ENCODE data around the gene TBC1D8.

Gene TBC1D8

DNA sequence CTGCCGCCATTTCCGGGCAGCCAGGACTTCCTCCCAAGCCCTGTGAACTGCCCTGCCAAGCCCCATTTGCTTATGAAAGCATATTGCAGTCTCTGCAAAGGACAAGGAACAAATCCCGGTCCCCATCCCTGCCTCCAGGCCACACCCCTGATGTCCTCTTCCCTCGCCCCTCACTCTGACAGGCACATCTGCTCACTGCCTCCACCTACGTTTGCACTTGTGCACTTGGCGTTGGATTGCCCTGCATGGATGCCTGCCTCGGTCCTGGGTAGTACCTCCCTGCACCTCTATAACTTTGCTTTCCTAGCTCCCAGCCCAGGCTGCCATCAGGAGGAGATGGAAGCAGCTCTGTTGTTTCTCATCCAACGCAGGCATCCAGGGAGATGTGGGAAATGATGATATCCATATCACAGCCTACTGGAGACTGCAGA lies 168.7 kb downstream of the TBC1D8 start:
- DNase-seq (ENCODE audit: low read depth in 2 of 2, low spot score in 1 of 2): no peak

GRCh38 chr2:100981011-100981410 lies 170.2 kb downstream of the TBC1D8 start:
- DNase-seq (ENCODE audit: low read depth in 2 of 2, low spot score in 1 of 2): no peak

DNA sequence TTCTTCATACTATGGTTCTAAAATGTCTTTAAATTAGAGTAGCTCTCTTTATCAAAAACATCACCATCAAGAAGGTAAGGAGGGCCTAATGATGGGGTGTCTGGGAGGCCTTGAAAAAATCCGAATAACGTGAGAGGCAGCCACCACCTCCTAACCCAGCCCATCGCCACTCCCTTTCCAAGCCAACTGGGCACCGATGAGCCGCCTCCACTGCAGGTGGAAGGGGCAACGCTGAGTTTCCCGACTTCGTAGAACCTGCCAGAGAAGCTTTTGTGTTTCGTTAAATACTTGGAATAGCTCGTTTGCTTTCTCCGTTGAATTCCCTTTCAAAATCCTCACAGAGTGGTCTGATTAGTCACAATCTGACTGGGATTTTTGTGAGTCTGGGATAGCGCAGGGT lies 171.1 kb downstream of the TBC1D8 start:
- no peak for DNase-seq (ENCODE audit: low read depth in 2 of 2, low spot score in 1 of 2)

DNA sequence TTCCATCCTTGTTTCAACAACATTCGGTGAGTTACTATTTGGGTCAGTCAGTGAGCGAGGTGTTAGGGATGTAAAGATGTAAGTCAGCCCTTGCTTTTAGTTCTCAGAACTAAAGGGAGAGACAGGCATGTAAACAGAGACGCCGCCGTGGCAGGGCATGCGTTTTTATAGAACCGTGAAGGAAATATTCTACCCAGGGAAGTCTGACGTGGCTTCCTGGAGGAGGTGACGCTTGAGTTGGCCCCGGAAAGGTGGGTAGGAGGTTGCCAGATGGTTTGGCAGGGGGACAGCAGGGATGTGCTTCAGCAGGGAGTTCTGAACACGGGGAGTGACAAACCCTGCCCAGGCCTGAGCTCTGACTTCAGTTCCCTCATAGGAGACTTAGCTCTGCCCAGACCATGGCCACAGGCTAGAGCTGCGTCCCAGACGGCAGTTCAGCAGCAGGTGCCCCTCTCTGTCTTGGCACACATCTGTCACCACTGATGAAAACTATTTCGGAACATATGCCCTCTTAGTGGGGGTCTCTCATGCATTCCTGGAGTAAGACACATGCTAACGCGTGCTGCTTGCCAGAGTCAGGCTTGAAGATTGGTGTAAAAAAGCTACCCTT lies 172.5 kb downstream of the TBC1D8 start:
- no peak for DNase-seq (ENCODE audit: low read depth in 2 of 2, low spot score in 1 of 2)

DNA sequence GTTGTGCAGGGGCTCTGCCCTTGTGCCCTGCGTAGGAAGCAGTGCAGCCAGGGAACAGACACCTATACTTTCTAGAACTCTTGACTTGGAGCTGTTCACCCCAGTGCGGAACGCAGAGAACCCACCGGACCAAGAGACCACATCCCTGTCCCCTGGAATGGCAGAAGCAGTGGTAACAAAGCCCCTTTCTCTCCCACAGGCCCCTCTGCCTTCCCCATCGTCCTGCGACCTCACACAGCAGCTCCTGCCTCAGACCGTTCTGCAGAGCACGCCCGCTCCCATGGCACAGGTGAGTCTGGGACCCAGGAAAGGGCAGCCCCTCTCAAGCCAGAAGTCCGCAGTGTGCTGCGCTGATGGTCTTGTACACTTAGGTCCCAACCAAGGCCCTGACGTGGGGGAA lies 173.7 kb downstream of the TBC1D8 start:
- DNase-seq (ENCODE audit: low read depth in 2 of 2, low spot score in 1 of 2): no peak

GRCh38 chr2:100976645-100977391 lies 174.4 kb downstream of the TBC1D8 start:
- DNase-seq (ENCODE audit: low read depth in 2 of 2, low spot score in 1 of 2): no peak

DNA sequence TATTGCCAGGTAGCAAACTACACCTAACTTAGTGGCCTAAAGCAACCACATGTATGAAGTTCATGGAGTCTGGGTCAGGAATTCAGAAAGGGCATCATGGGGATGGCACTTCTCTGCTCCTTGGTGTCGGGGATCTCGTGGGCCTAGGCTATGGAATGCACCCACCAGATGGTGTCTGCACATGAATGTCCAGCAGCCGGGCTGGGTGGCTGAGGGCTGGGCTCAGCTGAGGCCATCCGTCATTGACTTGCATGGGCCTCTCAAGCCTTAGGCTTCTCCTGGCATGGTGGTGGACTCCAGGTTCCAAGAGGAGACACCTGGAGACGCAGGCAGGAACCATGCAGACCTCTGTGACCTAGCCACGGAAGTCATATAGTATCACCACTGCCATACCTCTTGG lies 175.1 kb downstream of the TBC1D8 start:
- DNase-seq (ENCODE audit: low read depth in 2 of 2, low spot score in 1 of 2): no peak

- DNase-seq (ENCODE audit: low read depth in 2 of 2, low spot score in 1 of 2): no peak
Measured at GRCh38 chr2:100975521-100975785, 175.7 kb downstream of the TBC1D8 start.

DNA sequence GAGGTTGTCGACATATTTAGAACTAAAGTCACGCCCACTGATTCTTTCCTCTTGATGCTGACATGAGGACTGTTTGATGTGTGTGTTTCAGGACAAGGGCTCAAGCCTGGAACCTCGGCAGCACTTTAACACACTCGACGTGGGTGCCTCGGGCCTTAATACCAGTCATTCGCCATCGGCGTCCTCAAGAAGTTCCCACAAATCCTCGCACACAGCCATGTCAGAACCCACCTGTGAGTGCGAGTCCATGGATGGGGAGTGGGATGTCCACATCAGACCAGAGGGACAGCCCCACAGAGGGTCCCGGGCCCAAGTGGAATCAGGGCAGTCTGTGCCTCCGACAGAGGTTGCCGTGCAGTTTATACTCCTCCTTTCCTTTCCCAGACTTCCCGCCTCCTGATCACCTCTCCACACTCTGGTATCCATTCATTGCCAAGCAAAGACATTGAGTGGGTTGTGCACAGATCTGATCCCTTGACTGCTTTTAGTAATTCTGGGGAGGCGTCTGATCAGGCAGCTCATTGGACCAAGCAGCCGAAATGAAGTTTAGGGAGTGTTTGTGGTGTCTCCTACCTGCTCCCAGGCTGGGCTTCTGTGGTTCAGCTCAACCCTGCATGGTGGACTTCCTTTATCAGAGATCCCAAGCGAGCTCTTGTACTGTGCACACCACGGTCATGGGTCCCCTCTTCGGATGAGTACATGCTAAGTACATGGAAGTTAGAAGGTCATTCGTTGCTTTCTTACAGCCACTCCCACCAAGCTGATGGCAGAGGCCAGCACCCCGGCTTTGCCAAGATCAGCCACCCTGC lies 176.3 kb downstream of the TBC1D8 start:
- DNase-seq (ENCODE audit: low read depth in 2 of 2, low spot score in 1 of 2): no peak

DNA sequence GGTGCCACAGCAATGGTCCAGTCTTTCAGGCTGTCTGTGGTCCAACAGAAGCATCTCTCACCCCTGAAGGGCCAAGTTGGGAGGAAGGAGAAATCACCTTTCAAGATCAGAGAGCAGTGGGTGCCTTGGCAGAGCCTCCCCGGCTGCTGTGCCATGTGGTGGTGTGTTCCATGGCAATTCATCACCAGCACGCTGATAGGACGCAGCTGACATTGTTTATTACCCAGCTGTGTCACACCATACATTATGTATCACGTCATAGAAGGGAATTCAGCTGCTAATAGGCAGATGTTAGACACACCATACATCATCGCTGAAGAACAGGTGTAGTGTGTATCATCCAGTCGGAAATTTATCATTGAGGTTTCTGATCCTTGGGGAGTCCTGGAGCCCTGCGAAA lies 178.7 kb downstream of the TBC1D8 start:
- DNase-seq (ENCODE audit: low read depth in 2 of 2, low spot score in 1 of 2): no peak

- no peak for DNase-seq (ENCODE audit: low read depth in 2 of 2, low spot score in 1 of 2)
Measured at GRCh38 chr2:100971221-100971620, 180.0 kb downstream of the TBC1D8 start.

DNA sequence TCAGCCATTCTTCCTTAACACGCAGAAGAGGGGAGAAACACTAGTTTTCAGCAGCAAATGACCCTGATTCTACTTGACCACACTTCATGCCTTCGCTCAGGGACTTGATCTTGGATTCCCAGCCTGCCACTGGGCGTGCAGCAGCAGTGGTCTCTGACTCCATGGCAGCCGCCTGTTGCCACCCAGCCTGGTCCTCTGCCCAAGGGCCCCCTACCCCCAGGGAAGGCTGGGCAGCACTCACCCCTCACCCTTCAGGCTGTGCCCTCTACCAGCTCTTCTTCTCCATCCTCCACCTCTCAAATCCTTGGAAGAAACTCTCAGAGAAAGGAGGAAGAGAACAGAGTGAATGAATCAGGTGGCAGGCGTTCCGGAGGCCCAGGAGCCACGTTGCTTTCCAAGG lies 181.2 kb downstream of the TBC1D8 start:
- no peak for DNase-seq (ENCODE audit: low read depth in 2 of 2, low spot score in 1 of 2)

DNA sequence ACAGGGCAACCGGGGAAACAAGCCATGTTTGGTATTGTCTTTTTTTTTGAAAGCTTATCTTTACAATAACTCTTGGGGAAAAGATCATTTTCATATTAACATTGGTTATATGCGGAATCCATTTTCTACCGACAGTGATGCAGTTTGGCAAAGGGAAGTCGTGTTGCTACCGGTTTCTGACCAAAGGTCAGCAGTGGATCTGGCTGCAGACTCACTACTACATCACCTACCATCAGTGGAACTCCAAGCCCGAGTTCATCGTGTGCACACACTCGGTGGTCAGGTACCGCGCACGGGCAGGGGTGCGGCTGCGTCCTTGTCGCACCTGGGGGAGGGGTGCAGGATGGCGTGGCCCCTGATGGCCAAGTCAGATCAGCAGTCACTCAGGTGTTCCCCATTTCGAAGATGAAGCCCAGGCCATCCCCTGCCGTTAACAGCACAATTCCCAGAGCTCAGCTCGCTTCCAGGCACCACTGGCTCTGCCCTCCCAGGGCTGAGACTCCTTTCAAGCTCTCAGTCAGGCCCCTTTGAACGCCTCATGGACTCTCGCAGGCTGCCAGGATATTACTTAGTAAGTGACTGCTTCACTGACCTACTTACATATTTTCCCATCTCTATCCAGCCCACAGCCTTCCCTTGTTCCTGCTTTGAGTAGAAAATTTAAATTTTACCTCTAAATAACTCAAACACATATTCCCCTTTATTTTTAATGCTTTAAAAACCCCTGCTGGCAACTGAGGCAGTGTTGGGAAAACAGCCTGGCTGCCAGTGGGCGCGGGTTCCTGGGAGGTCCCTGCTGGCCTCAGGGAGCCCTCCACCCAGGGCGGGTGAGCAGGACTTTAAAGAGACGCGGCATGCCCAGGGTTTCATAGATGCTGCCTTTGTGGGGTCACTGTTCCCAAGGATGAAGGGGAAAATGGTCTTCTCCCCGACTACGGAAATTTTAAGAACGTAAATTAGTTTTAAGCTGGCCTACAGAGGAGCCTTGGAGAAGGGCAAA lies 182.7 kb downstream of the TBC1D8 start:
- no peak for DNase-seq (ENCODE audit: low read depth in 2 of 2, low spot score in 1 of 2)

DNA sequence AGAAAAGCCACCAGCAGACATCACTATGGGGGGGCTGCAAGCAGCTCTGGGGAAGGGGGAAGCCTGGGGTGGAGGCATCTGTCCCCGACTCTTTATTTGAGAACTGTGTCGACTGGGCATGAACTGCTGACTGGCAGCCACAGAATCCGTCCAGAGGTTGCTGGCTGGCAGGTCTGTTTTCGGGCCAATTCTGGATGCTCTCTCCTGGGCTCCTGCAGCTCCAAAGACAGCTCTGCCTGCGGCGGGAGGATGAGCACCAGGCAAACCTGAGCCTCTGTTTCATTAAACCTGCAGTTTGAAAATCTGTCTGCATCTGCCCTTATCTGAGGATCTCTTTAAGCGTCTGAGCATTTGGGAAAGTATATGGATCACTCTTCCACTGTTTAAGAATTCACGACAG lies 183.5 kb downstream of the TBC1D8 start:
- DNase-seq (ENCODE audit: low read depth in 2 of 2, low spot score in 1 of 2): no peak

GRCh38 chr2:100965596-100965995 lies 185.6 kb downstream of the TBC1D8 start:
- no peak for DNase-seq (ENCODE audit: low read depth in 2 of 2, low spot score in 1 of 2)

DNA sequence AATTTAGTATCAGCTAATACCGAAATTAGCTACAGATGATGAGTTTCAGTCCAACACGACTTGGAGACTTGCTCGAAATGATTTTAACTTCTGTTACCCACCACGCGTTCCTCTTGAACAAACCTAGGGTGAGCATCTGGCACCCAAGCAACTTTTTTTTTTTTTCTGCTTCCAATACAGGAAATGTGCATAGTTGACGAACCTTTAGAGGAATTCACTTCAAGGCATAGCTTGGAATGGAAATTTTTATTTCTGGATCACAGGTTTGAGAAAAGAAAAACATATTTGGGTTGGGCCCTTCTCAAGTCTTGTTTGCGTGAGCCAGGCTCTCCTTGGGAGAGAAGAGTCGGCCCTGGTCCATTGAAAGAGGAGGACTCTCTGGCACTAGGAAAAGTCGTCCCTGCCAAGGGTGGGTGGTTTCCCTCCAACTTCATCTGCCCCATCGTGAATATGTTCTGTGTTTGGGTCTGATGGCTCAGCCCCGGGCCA lies 186.5 kb downstream of the TBC1D8 start:
- DNase-seq (ENCODE audit: low read depth in 2 of 2, low spot score in 1 of 2): no peak

GRCh38 chr2:100964222-100964621 lies 187.0 kb downstream of the TBC1D8 start:
- no peak for DNase-seq (ENCODE audit: low read depth in 2 of 2, low spot score in 1 of 2)

DNA sequence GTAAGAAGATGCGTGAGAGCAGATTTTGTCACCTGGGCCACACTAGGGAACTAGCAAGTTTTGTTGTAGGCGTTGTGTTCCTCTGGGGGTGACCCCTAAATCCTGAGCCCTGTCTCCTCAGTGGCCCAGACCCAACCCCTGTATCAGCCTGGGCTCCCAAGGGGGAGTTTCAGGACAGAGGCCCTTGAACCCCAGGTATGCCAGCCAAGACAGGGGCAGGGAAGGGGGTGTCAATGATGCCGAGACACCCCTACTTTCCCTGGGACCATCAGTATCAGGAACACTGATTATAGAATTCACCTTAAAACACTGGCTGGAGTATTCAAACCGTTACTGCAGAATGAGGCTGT lies 188.2 kb downstream of the TBC1D8 start:
- no peak for DNase-seq (ENCODE audit: low read depth in 2 of 2, low spot score in 1 of 2)

GRCh38 chr2:100962366-100963025 lies 188.7 kb downstream of the TBC1D8 start:
- no peak for DNase-seq (ENCODE audit: low read depth in 2 of 2, low spot score in 1 of 2)

DNA sequence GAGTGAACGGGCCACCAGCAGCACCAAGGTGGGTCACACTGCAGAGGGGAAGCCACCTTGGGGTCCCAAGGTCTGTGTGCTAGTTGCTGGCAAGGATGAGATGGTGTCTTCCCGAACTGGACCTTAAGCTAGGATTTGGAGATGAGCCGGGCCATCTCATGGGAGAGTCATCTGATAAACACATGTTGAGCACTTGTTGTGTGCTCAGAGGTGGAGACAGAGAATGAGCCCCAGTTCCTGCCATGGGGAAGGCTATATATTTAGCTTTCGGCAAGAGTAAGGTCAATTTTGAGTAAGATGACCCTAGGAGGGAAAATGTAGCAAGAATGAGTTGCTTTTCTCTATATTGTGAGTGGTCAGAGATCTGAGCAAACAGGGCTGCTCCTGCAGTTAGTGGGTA lies 190.5 kb downstream of the TBC1D8 start:
- DNase-seq (ENCODE audit: low read depth in 2 of 2, low spot score in 1 of 2): no peak

Data from stimulated activated CD8-positive, alpha-beta memory T cell treated with anti-CD3 and anti-CD28 coated beads, Interleukin-4, amount 100 ng/mL, for 4 hours (primary cell).